H1 (cell line): ENCODE data around the gene ARHGAP1. TPM values are rescaled to one million over a fixed set of nuclear protein-coding genes. Genes with fewer than 3 reads are reported as not detected.

Experiments used
- CTCF ChIA-PET: fragments of 300-600 bp; sonication (Branson Sonifier 250); formaldehyde crosslinking; loops from one replicate; lab custom pipeline; 2021; ENCODE audit not compliant: partially characterized antibody; lab: Charles Lee
- POLR2A ChIA-PET: fragments of 300-600 bp; sonication (Branson Sonifier 250); formaldehyde crosslinking; loops from one replicate; lab custom pipeline; 2021; ENCODE audit warnings: inconsistent platforms; ENCODE audit not compliant: partially characterized antibody; lab: Charles Lee
- DNase-seq, 2 experiments: peaks; one replicate each; pipeline versions ENCODE4 v3.0.0 to v3.0.0-alpha.2; 2010 to 2022; ENCODE audit warnings: low spot score in 2 of 2, low read depth in 1 of 2, mixed read lengths in 1 of 2
- FAIRE-seq: peaks from 2 replicates; lab custom pipeline; 2011; peaks lifted over from hg19 to GRCh38; lab: Jason Lieb, UNC
- H2AFZ ChIP-seq: 2 replicates; pipeline ENCODE4 v1.8.1; 2012; ENCODE audit warnings: low read length, inconsistent platforms
- H2AK5ac ChIP-seq: 2 replicates; pipeline ENCODE4 v1.6.1; 2013; ENCODE audit warnings: low read depth, low read length
- H2BK120ac ChIP-seq: replicated peaks from 2 replicates; pipeline ENCODE3; 2013; ENCODE audit warnings: low read depth, low read length, inconsistent platforms
- H2BK12ac ChIP-seq: 2 replicates; pipeline ENCODE4 v1.6.1; 2013; ENCODE audit warnings: low read depth, low read length
- H2BK15ac ChIP-seq: 2 replicates; pipeline ENCODE4 v1.6.1; 2013; ENCODE audit warnings: low read length
- H2BK20ac ChIP-seq: 2 replicates; pipeline ENCODE4 v1.6.1; 2013; ENCODE audit warnings: low read length
- H2BK5ac ChIP-seq: 2 replicates; pipeline ENCODE4 v1.6.1; 2013; ENCODE audit warnings: low read depth, low read length
- H3K14ac ChIP-seq: 2 replicates; pipeline ENCODE4 v1.6.1; 2013; ENCODE audit warnings: inconsistent platforms; ENCODE audit not compliant: insufficient read length
- H3K18ac ChIP-seq: 2 replicates; pipeline ENCODE4 v1.6.1; 2013; ENCODE audit warnings: low read length; ENCODE audit errors: extremely low read depth
- H3K23ac ChIP-seq: 2 replicates; pipeline ENCODE4 v1.6.1; 2013; ENCODE audit warnings: inconsistent platforms; ENCODE audit not compliant: insufficient read length
- H3K23me2 ChIP-seq: 2 replicates; pipeline ENCODE4 v1.6.1; 2013; ENCODE audit warnings: low read depth, low read length
- H3K27ac ChIP-seq: 2 replicates; pipeline ENCODE4 v1.6.1; 2011; ENCODE audit warnings: low read depth, low read length, inconsistent platforms
- H3K27me3 ChIP-seq, 4 experiments: replicated peaks in 1 of 4; 1 replicate in 1 of 4; 2 replicates in 3 of 4; pipeline versions ENCODE4 v1.6.1 to v1.8.1; 2011 to 2013; ENCODE audit warnings: low read length in 3 of 4, mild to moderate bottlenecking in 3 of 4, inconsistent platforms in 2 of 4, mixed read lengths in 2 of 4, moderate library complexity in 1 of 4; ENCODE audit not compliant: control insufficient read depth in 3 of 4, insufficient read depth in 3 of 4; ENCODE audit errors: extremely low read depth in 1 of 4
- H3K36me3 ChIP-seq, 4 experiments: 2 replicates each; pipeline versions ENCODE4 v1.6.1 to v1.8.1; 2011 to 2013; ENCODE audit warnings: mild to moderate bottlenecking in 4 of 4, low read length in 3 of 4, moderate library complexity in 2 of 4, control low read depth in 1 of 4, inconsistent platforms in 1 of 4; ENCODE audit not compliant: insufficient read depth in 4 of 4, control insufficient read depth in 2 of 4
- H3K4ac ChIP-seq: replicated peaks from 2 replicates; pipeline ENCODE3; 2013; ENCODE audit warnings: low read length, low read depth, mixed read lengths, inconsistent platforms; ENCODE audit not compliant: insufficient read length
- H3K4me1 ChIP-seq, 4 experiments: replicated peaks in 1 of 4; 1 replicate in 1 of 4; 2 replicates in 3 of 4; pipeline versions ENCODE4 v1.6.1 to v1.8.1; 2011 to 2013; ENCODE audit warnings: low read length in 3 of 4, inconsistent platforms in 2 of 4, mixed read lengths in 1 of 4; ENCODE audit not compliant: insufficient read depth in 4 of 4, control insufficient read depth in 3 of 4
- H3K4me2 ChIP-seq, 2 experiments: 2 replicates each; pipeline versions ENCODE4 v1.6.1 to v1.8.1; 2011 to 2013; ENCODE audit warnings: low read depth in 2 of 2, low read length in 2 of 2, control low read depth in 1 of 2, inconsistent platforms in 1 of 2, mild to moderate bottlenecking in 1 of 2; ENCODE audit not compliant: insufficient read depth in 1 of 2
- H3K4me3 ChIP-seq, 4 experiments: fragments of 200-600, 300-600 bp in 1 of 4; sonication (generic), shearing (Covaris generic), sonication (Bioruptor Twin) in 1 of 4; 2 replicates each; pipeline versions ENCODE4 v1.5.1 to v1.8.1; 2011 to 2016; ENCODE audit warnings: low read length in 4 of 4, low read depth in 3 of 4, control low read depth in 2 of 4, inconsistent platforms in 2 of 4, mild to moderate bottlenecking in 2 of 4, mixed read lengths in 1 of 4, moderate library complexity in 1 of 4; ENCODE audit not compliant: insufficient read depth in 2 of 4; ENCODE audit errors: extremely low read depth in 1 of 4
- H3K56ac ChIP-seq: replicated peaks from 2 replicates; pipeline ENCODE3; 2013; ENCODE audit warnings: low read depth, mild to moderate bottlenecking, mixed read lengths, low read length, inconsistent platforms; ENCODE audit not compliant: insufficient read length
- H3K79me1 ChIP-seq: 2 replicates; pipeline ENCODE4 v1.6.1; 2013; ENCODE audit warnings: low read depth, low read length, control low read depth
- H3K79me2 ChIP-seq, 2 experiments: 2 replicates each; pipeline versions ENCODE4 v1.6.1 to v1.8.1; 2012 to 2013; ENCODE audit warnings: low read length in 2 of 2, mild to moderate bottlenecking in 2 of 2, inconsistent platforms in 1 of 2; ENCODE audit not compliant: insufficient read depth in 2 of 2, control insufficient read depth in 1 of 2
- H3K9ac ChIP-seq, 4 experiments: replicated peaks in 1 of 4; 1 replicate in 1 of 4; 2 replicates in 3 of 4; pipeline versions ENCODE4 v1.6.1 to v1.8.1; 2011 to 2013; ENCODE audit warnings: low read depth in 3 of 4, low read length in 3 of 4, control low read depth in 2 of 4, mild to moderate bottlenecking in 2 of 4, moderate library complexity in 2 of 4, inconsistent platforms in 1 of 4; ENCODE audit errors: extremely low read depth in 1 of 4
- H3K9me3 ChIP-seq, 2 experiments: 2 replicates each; pipeline versions ENCODE4 v1.6.1 to v1.8.1; 2012 to 2013; ENCODE audit warnings: mild to moderate bottlenecking in 2 of 2, moderate library complexity in 2 of 2, control low read depth in 1 of 2, inconsistent platforms in 1 of 2, low read depth in 1 of 2, low read length in 1 of 2, mixed read lengths in 1 of 2; ENCODE audit not compliant: insufficient read depth in 2 of 2
- H4K20me1 ChIP-seq, 2 experiments: replicated peaks in 1 of 2; 2 replicates each; pipeline versions ENCODE3 to v1.8.1; 2011 to 2013; ENCODE audit warnings: inconsistent platforms in 2 of 2, low read length in 2 of 2, mild to moderate bottlenecking in 1 of 2; ENCODE audit not compliant: insufficient read depth in 2 of 2, control insufficient read depth in 1 of 2
- H4K5ac ChIP-seq: 2 replicates; pipeline ENCODE4 v1.6.1; 2013; ENCODE audit warnings: low read length, low read depth, mixed read lengths, inconsistent platforms; ENCODE audit not compliant: insufficient read length
- H4K8ac ChIP-seq: 2 replicates; pipeline ENCODE4 v1.8.0; 2013; ENCODE audit warnings: mild to moderate bottlenecking, moderate library complexity, low read length, inconsistent platforms; ENCODE audit not compliant: insufficient read depth; ENCODE audit errors: extremely low read depth
- H4K91ac ChIP-seq: replicated peaks from 2 replicates; pipeline ENCODE3; 2013; ENCODE audit warnings: low read length, mixed read lengths, inconsistent platforms; ENCODE audit not compliant: insufficient read length
- CEBPB ChIP-seq: IDR thresholded peaks from 2 replicates; pipeline ENCODE4 v1.6.1; 2012; ENCODE audit warnings: low read depth, low read length
- MAX ChIP-seq: IDR thresholded peaks from 2 replicates; pipeline ENCODE4 v1.6.1; 2012; ENCODE audit warnings: inconsistent platforms
- whole genome bisulfite sequencing, 2 experiments: shearing (Covaris generic) in 1 of 2; methylation state at CpG; one replicate each; pipeline versions ENCODE4 v1.1.6 to v1.1.7; 2013 to 2015; ENCODE audit warnings: low lambda C conversion rate in 2 of 2, mixed read lengths in 2 of 2, inconsistent platforms in 1 of 2, low coverage in 1 of 2, missing lambda C conversion rate in 1 of 2; ENCODE audit not compliant: insufficient replicate concordance in 2 of 2, insufficient coverage in 1 of 2, insufficient read length in 1 of 2; ENCODE audit errors: extremely low coverage in 1 of 2, missing lambda C conversion rate in 1 of 2; 5-methylcytosine and 5-hydroxymethylcytosine counted together
- polyA plus RNA-seq, 7 experiments: library from polyadenylated mRNA; depleted of rRNA in 3 of 7; stranded (reverse) in 5 of 7; unstranded in 2 of 7; fragments of >200 nt in 5 of 7; fragments of 200-250 nt in 2 of 7; gene quantifications; 1 replicate in 5 of 7; 2 replicates in 1 of 7; 4 replicates in 1 of 7; pipeline versions ENCODE4 v1.2.1 to v1.2.3, GENCODE V29; 2011 to 2013; ENCODE audit warnings: missing spikeins in 2 of 7, mixed read lengths in 2 of 7
- total RNA-seq: library from RNA; stranded (reverse); fragmentation: NEBNext Ultra II Directional; extraction: Animal tissue kit (Norgen Biotek cat#: 25700); gene quantifications from 2 replicates; pipeline ENCODE4 v1.2.1, GENCODE V29; 2021

Gene ARHGAP1
- total and polyA plus RNA-seq, 2 of the 8 experiments (the other 6 are each of a cell fraction or from before 2014, with no cell fraction given) = 28.6 to 58.8 TPM

GRCh38 chr11:46724088-46724487 lies 23.7 kb upstream of the ARHGAP1 start:
- Histone ChIP-seq H3K27me3 (no peaks in the 10 kb centered on the region), H2BK20ac (no peak overlapping the region), H3K4me2 (0 out of 4 replicates have a peak overlapping the region, but pooled peaks of 1 of the 2 experiments have one; percentile 1), H3K23me2 (no peaks in the 10 kb centered on the region), H2BK5ac (no peak overlapping the region), H3K79me1 (no peaks in the 10 kb centered on the region), H2BK15ac (no peak overlapping the region), H2BK120ac (no peak overlapping the region), H3K9me3 (no peaks in the 10 kb centered on the region), H4K8ac (no peak overlapping the region; the same call in 1 of the 2 replicates), H3K14ac (no peak overlapping the region), H4K5ac (no peak overlapping the region), H3K23ac (no peak overlapping the region), H3K4me3 (no peak overlapping the region), H3K9ac (0 out of 7 replicates have a peak overlapping the region, but pooled peaks of 1 of the 4 experiments have one; percentile 37), H3K36me3 (no peaks in the 10 kb centered on the region), H3K27ac (no peak overlapping the region), H3K4me1 (peaks cover 0 to 3% (median under 1%) of the 10 kb centered on the region in 4 experiments; a peak in 2 of 7 replicates), H4K20me1 (no peaks in the 10 kb centered on the region), H4K91ac (no peak overlapping the region), H2AK5ac (no peak overlapping the region), H2BK12ac (no peak overlapping the region), H3K18ac (0 out of 2 replicates have a peak overlapping the region, but pooled peaks have one; percentile 27), H3K56ac (no peak overlapping the region), H3K79me2 (no peaks in the 10 kb centered on the region), H3K4ac (no peak overlapping the region), H2AFZ (peak overlapping the region; percentile 55)
- TF ChIP-seq MAX (peak; percentile 42; the same call in 1 of the 2 replicates), CEBPB (no peak)
- WGBS, 2 experiments = 72% methylated on average over 8 of the region's 8 CpGs; no CpG with 5 or more reads in 1 of the 2 experiments
- POLR2A ChIA-PET = interaction anchor here (0.8 kb wide), 1 partner anchor 23 kb away, joined by 3 read pairs; the partner anchor contains the start of genes ARHGAP1 and ZNF408
- DNase-seq (no peak), FAIRE-seq (no peak)
- CTCF ChIA-PET = interaction anchor here (0.7 to 1.2 kb wide), 3 partner anchors 429 to 1236 kb away, joined by 3 read pairs; no protein-coding TSS in a partner anchor
